K562 (cell line): Measurements from ENCODE around the gene SCTR. TPM values are rescaled to one million over a fixed set of nuclear protein-coding genes. Genes with fewer than 3 reads are reported as not detected.

ENCODE experiments used
- ATAC-seq: fragments of 200-7000 bp; cut with Tn5 transposase; 3 replicates; pipeline ENCODE4 v1.9.1; 2020; ENCODE audit warnings: moderate library complexity
- BruUV-seq: library from RNA; stranded (reverse); fragments of 400-500 nt; replicated peaks from 2 replicates; lab custom pipeline; 2021; lab: Mats Ljungman, UMichigan
- CTCF ChIA-PET: fragments of 300-600 bp; formaldehyde crosslinking; extraction: SDS; loops from one replicate; lab custom pipeline; 2021; ENCODE audit warnings: low intra/inter-chr PET ratio; lab: Yijun Ruan, JAX
- POLR2A ChIA-PET: fragments of 300-600, 350-650 bp; sonication (Branson Sonifier 250); formaldehyde crosslinking; extraction: SDS; loops from one replicate; lab custom pipeline; 2021; ENCODE audit warnings: antibody characterized with exemption, inconsistent platforms; lab: Yijun Ruan, JAX
- DNase-seq, 4 experiments: peaks; one replicate each; pipeline versions ENCODE4 v3.0.0 to v3.0.0-alpha.2; 2011 to 2018; ENCODE audit warnings: low spot score in 3 of 4, mixed read lengths in 3 of 4; ENCODE audit errors: extremely low read depth in 1 of 4
- FAIRE-seq: peaks from 2 replicates; lab custom pipeline; 2011; peaks lifted over from hg19 to GRCh38; lab: Jason Lieb, UNC
- H2AFZ ChIP-seq: 2 replicates; pipeline ENCODE4 v1.6.0; 2011; ENCODE audit warnings: low read depth, low read length, control low read depth, inconsistent platforms
- H3K27ac ChIP-seq: fragments of 200-600 bp; 3 replicates; pipeline ENCODE4 v1.8.0; 2011; ENCODE audit warnings: low read depth, mild to moderate bottlenecking, control low read depth, inconsistent platforms, low read length, moderate library complexity, mixed read lengths; ENCODE audit errors: extremely low read depth
- H3K27me3 ChIP-seq, 2 experiments: fragments of 300-600 bp in 1 of 2; 2 replicates in 1 of 2; 3 replicates in 1 of 2; pipeline versions ENCODE4 v1.6.0 to v1.8.0; 2011; ENCODE audit warnings: inconsistent platforms in 2 of 2, low read length in 2 of 2, mild to moderate bottlenecking in 1 of 2, mixed read lengths in 1 of 2, moderate library complexity in 1 of 2; ENCODE audit not compliant: control insufficient read depth in 2 of 2, insufficient read depth in 2 of 2
- H3K36me3 ChIP-seq: fragments of 300-600 bp; 3 replicates; pipeline ENCODE4 v1.8.0; 2011; ENCODE audit warnings: mild to moderate bottlenecking, low read length, inconsistent platforms; ENCODE audit not compliant: control insufficient read depth, insufficient read depth
- H3K4me1 ChIP-seq, 2 experiments: fragments of 200-600 bp in 1 of 2; replicated peaks in 1 of 2; 2 replicates in 1 of 2; 3 replicates in 1 of 2; pipeline versions ENCODE4 v1.5.1 to v1.8.0; 2011; ENCODE audit warnings: inconsistent platforms in 2 of 2, low read length in 2 of 2, mild to moderate bottlenecking in 1 of 2, mixed read lengths in 1 of 2, moderate library complexity in 1 of 2; ENCODE audit not compliant: control insufficient read depth in 2 of 2, insufficient read depth in 2 of 2
- H3K4me2 ChIP-seq: 2 replicates; pipeline ENCODE4 v1.6.1; 2011; ENCODE audit warnings: low read length, control low read depth, inconsistent platforms, mixed read lengths; ENCODE audit not compliant: insufficient read depth
- H3K4me3 ChIP-seq: fragments of 200-600 bp; sonication (generic), shearing (Covaris generic); 2 replicates; pipeline ENCODE4 v1.5.1; 2016; ENCODE audit warnings: control low read depth, inconsistent platforms
- H3K79me2 ChIP-seq: fragments of 200-600 bp; 3 replicates; pipeline ENCODE4 v1.8.0; 2011; ENCODE audit warnings: low read length, inconsistent platforms; ENCODE audit not compliant: control insufficient read depth, insufficient read depth
- H3K9ac ChIP-seq, 2 experiments: 2 replicates each; pipeline versions ENCODE4 v1.6.0 to v1.6.1; 2011; ENCODE audit warnings: low read depth in 2 of 2, low read length in 2 of 2, control low read depth in 1 of 2, inconsistent platforms in 1 of 2, mild to moderate bottlenecking in 1 of 2, mixed read lengths in 1 of 2; ENCODE audit not compliant: insufficient read depth in 1 of 2
- H3K9me1 ChIP-seq: one replicate; pipeline ENCODE4 v1.6.0; 2011; ENCODE audit warnings: inconsistent platforms, mild to moderate bottlenecking, low read length, moderate library complexity; ENCODE audit not compliant: control insufficient read depth, insufficient read depth
- H3K9me3 ChIP-seq: replicated peaks from 2 replicates; pipeline ENCODE4 v1.5.1; 2011; ENCODE audit warnings: low read depth, low read length, inconsistent platforms; ENCODE audit not compliant: control insufficient read depth, insufficient read depth
- H4K20me1 ChIP-seq: replicated peaks from 2 replicates; pipeline ENCODE4 v1.6.1; 2011; ENCODE audit warnings: low read length, inconsistent platforms, mixed read lengths; ENCODE audit not compliant: control insufficient read depth, insufficient read depth
- CHD2 ChIP-seq: IDR thresholded peaks from 2 replicates; pipeline ENCODE4 v1.6.1; 2011; ENCODE audit warnings: low read depth, low read length
- CTBP1 ChIP-seq: fragments of 450-650 bp; IDR thresholded peaks from 2 replicates; pipeline ENCODE4 v1.6.1; 2016; ENCODE audit warnings: borderline replicate concordance
- PTRF ChIP-seq: fragments of 450-650 bp; IDR thresholded peaks from 2 replicates; pipeline ENCODE4 v1.6.1; 2016; ENCODE audit warnings: mild to moderate bottlenecking, missing genetic modification characterization, missing compliant biosample characterization
- ZBTB1 ChIP-seq: sonication (generic); formaldehyde crosslinking; IDR thresholded peaks from 2 replicates; pipeline ENCODE4 v1.8.1; 2023; ENCODE audit warnings: missing genetic modification reagents, low read depth, mild to moderate bottlenecking, borderline replicate concordance
- ZNF124 ChIP-seq: sonication (generic); formaldehyde crosslinking; IDR thresholded peaks from 2 replicates; pipeline ENCODE4 v1.8.1; 2022; ENCODE audit warnings: missing genetic modification reagents
- WGBS: fragments of 100-300 bp; shearing (Covaris generic); methylation state at CpG from one replicate; pipeline ENCODE4 v1.1.6; 2016; ENCODE audit warnings: low coverage, mixed read lengths; ENCODE audit not compliant: insufficient coverage; ENCODE audit errors: missing lambda C conversion rate; 5-methylcytosine and 5-hydroxymethylcytosine counted together
- in situ Hi-C: fragments of 300-500 bp; cut with MboI; formaldehyde crosslinking; loops from 4 replicates; pipeline ENCODE4 v1.15.0; 2018; ENCODE audit warnings: inconsistent platforms, mixed read lengths
- intact Hi-C: fragments of 100-400 bp; cut with micrococcal nuclease; formaldehyde crosslinking; loops from 2 replicates; pipeline ENCODE4 v1.14.2; 2022
- polyA plus RNA-seq, 8 experiments: library from polyadenylated mRNA; depleted of rRNA in 4 of 8; stranded (reverse) in 5 of 8; unstranded in 3 of 8; fragments of >200 nt; fragmentation: Nextera tagmentation in 2 of 8; fragmentation: Illumina TruSeq in 1 of 8; extraction: Ambion mirVana in 2 of 8; extraction: Trizol in 1 of 8; gene quantifications; 2 replicates each; pipeline versions ENCODE4 v1.2.1 to v1.2.3, GENCODE V29; 2011 to 2014; ENCODE audit warnings: inconsistent platforms in 1 of 8, missing spikeins in 1 of 8
- total RNA-seq, 7 experiments: library from RNA; depleted of rRNA in 6 of 7; stranded (reverse); fragments of >200 nt in 6 of 7; fragmentation: Illumina TruSeq in 2 of 7; extraction: Trizol in 2 of 7; gene quantifications; 2 replicates each; pipeline versions ENCODE4 v1.2.1 to v1.2.3, GENCODE V29; 2011 to 2021; ENCODE audit warnings: low replicate concordance in 1 of 7
- TF ChIP-seq, protein P1 (sequence below): fragments of 450-650 bp; IDR thresholded peaks from 2 replicates; pipeline ENCODE4 v1.6.1; 2016
- TF ChIP-seq, protein P2 (sequence below): fragments of 450-650 bp; IDR thresholded peaks from 2 replicates; pipeline ENCODE4 v1.6.1; 2018; ENCODE audit warnings: mild to moderate bottlenecking, low read depth; ENCODE audit not compliant: partially characterized antibody

Gene SCTR
- total and polyA plus RNA-seq, 9 of the 15 experiments (the other 6 are each of a cell fraction or from before 2014, with no cell fraction given), result not detected

DNA sequence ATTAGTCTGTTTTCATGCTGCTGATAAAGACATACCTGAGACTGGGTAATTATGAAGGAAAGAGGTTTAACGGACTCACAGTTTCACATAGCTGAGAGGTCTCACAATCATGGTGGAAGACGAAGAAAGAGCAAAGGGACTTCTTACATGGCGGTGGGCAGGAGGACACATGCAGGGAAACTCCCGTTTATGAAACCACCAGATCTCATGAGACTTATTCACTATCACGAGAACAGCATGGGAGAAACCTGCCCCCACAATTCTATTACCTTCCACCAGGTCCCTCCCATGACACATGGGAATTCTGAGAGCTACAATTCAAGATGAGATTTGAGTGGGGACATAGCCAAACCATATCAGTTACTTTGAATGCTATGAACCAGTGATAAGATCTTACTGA, 44.1 kb downstream of the SCTR start:
- 10% methylated on average over 5 of the region's 5 CpGs for WGBS
- TF ChIP-seq, protein P1, sequence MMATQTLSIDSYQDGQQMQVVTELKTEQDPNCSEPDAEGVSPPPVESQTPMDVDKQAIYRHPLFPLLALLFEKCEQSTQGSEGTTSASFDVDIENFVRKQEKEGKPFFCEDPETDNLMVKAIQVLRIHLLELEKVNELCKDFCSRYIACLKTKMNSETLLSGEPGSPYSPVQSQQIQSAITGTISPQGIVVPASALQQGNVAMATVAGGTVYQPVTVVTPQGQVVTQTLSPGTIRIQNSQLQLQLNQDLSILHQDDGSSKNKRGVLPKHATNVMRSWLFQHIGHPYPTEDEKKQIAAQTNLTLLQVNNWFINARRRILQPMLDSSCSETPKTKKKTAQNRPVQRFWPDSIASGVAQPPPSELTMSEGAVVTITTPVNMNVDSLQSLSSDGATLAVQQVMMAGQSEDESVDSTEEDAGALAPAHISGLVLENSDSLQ, result no peak
- TF ChIP-seq, protein P2, sequence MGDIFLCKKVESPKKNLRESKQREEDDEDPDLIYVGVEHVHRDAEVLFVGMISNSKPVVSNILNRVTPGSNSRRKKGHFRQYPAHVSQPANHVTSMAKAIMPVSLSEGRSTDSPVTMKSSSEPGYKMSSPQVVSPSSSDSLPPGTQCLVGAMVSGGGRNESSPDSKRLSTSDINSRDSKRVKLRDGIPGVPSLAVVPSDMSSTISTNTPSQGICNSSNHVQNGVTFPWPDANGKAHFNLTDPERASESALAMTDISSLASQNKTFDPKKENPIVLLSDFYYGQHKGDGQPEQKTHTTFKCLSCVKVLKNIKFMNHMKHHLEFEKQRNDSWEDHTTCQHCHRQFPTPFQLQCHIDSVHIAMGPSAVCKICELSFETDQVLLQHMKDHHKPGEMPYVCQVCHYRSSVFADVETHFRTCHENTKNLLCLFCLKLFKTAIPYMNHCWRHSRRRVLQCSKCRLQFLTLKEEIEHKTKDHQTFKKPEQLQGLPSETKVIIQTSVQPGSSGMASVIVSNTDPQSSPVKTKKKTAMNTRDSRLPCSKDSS, result no peak
- TF ChIP-seq PTRF (tag), result no peak
- TF ChIP-seq ZBTB1 (CRISPR knock-in tag), result no peak
- no peak for TF ChIP-seq ZNF124 (CRISPR knock-in tag)
- TF ChIP-seq CTBP1, result no peak
- peak; percentile 75 for TF ChIP-seq CHD2
- ATAC-seq, result no peak
- no peak for DNase-seq
- no peak for FAIRE-seq
- intact Hi-C loops (no loop called here), in situ Hi-C loops (no loop called here)
- Histone ChIP-seq H3K9me3 (no peaks in the 10 kb centered on the region), H3K4me3 (no peak overlapping the region), H4K20me1 (peaks cover 9% of the 10 kb centered on the region; the same call in 1 of the 2 replicates), H3K79me2 (no peaks in the 10 kb centered on the region), H3K4me2 (no peak overlapping the region), H3K27me3 (peaks cover 2 to 66% of the 10 kb centered on the region in 2 experiments; a peak in 3 of 5 replicates), H3K27ac (no peak overlapping the region), H3K9me1 (no peaks in the 10 kb centered on the region), H3K36me3 (no peaks in the 10 kb centered on the region), H3K4me1 (peaks cover 4 to 9% of the 10 kb centered on the region in 2 experiments; a peak in 3 of 5 replicates), H2AFZ (no peak overlapping the region), H3K9ac (no peak overlapping the region)
- BruUV-seq, result no TSS peak
- ChIA-PET CTCF (no interaction called here), POLR2A (interaction anchor here (0.6 to 1.5 kb wide), 2 partner anchors 10 to 44 kb away, joined by 3 to 5 read pairs; no protein-coding TSS in a partner anchor)
